B cell (primary cell): ENCODE data around the gene UMODL1. TPM values are rescaled to one million over a fixed set of nuclear protein-coding genes. Genes with fewer than 3 reads are reported as not detected.

Experiments used
- ATAC-seq: fragments of 200-7000 bp; cut with Tn5 transposase; one replicate; pipeline ENCODE4 v1.10.0; 2021; ENCODE audit warnings: low read depth, mild to moderate bottlenecking, moderate number of reproducible peaks, moderate library complexity
- CTCF ChIA-PET: fragments of 350-600 bp; sonication (Branson Sonifier 250); formaldehyde crosslinking; loops from one replicate; lab custom pipeline; 2021; ENCODE audit warnings: antibody characterized with exemption, inconsistent platforms; lab: Charles Lee
- POLR2A ChIA-PET: fragments of 350-600 bp; sonication (Branson Sonifier 250); formaldehyde crosslinking; loops from one replicate; lab custom pipeline; 2021; ENCODE audit warnings: antibody characterized with exemption; lab: Charles Lee
- DNase-seq: peaks from one replicate; pipeline ENCODE4 v3.0.0; 2013
- H2AFZ ChIP-seq: 2 replicates; pipeline ENCODE4 v1.6.1; 2012; ENCODE audit warnings: mild to moderate bottlenecking, low read depth, low read length; ENCODE audit not compliant: insufficient read depth, poor library complexity, severe bottlenecking
- H3K27ac ChIP-seq, 2 donors: 1 replicate in 1 of 2; 2 replicates in 1 of 2; pipeline ENCODE4 v1.5.1; 2012 to 2013; ENCODE audit warnings: low read length in 2 of 2, mild to moderate bottlenecking in 2 of 2, moderate library complexity in 1 of 2
- H3K27me3 ChIP-seq, 4 experiments: fragments of 200-600 bp in 1 of 4; sonication (generic) in 1 of 4; replicated peaks in 1 of 4; 1 replicate in 2 of 4; 2 replicates in 2 of 4; pipeline versions ENCODE4 v1.6.1 to v1.7.0; 2013 to 2016; ENCODE audit warnings: low read length in 3 of 4, mild to moderate bottlenecking in 2 of 4, mixed read lengths in 1 of 4, moderate library complexity in 1 of 4; ENCODE audit not compliant: insufficient read depth in 4 of 4, control insufficient read depth in 3 of 4; ENCODE audit errors: control extremely low read depth in 1 of 4
- H3K36me3 ChIP-seq, 2 experiments: replicated peaks in 1 of 2; 1 replicate in 1 of 2; 2 replicates in 1 of 2; pipeline versions ENCODE4 v1.6.1 to v1.7.1; 2013; ENCODE audit warnings: low read length in 1 of 2; ENCODE audit not compliant: insufficient read depth in 2 of 2, control insufficient read depth in 1 of 2; ENCODE audit errors: control extremely low read depth in 1 of 2, extremely low read depth in 1 of 2
- H3K4me1 ChIP-seq, 2 donors: fragments of 200-600 bp in 1 of 2; sonication (generic) in 1 of 2; 1 replicate in 1 of 2; 2 replicates in 1 of 2; pipeline versions ENCODE4 v1.5.1 to v1.6.1; 2013 to 2017; ENCODE audit warnings: low read length in 2 of 2; ENCODE audit not compliant: control insufficient read depth in 2 of 2, insufficient read depth in 2 of 2
- H3K4me2 ChIP-seq: replicated peaks from 2 replicates; pipeline ENCODE3; 2012; ENCODE audit warnings: mild to moderate bottlenecking, low read depth, low read length; ENCODE audit not compliant: poor library complexity, severe bottlenecking
- H3K4me3 ChIP-seq, 5 experiments: fragments of 200-600 bp in 1 of 5; sonication (generic) in 1 of 5; 1 replicate in 3 of 5; 2 replicates in 2 of 5; pipeline versions ENCODE4 v1.5.1 to v1.7.0; 2011 to 2016; ENCODE audit warnings: low read length in 4 of 5, mild to moderate bottlenecking in 4 of 5, low read depth in 2 of 5, control low read depth in 1 of 5, moderate library complexity in 1 of 5; ENCODE audit not compliant: insufficient read depth in 1 of 5; ENCODE audit errors: control extremely low read depth in 1 of 5, extremely low read depth in 1 of 5
- H3K79me2 ChIP-seq: fragments of 200-600 bp; sonication (generic); one replicate; pipeline ENCODE4 v1.6.0; 2016; ENCODE audit warnings: low read length; ENCODE audit not compliant: control insufficient read depth, insufficient read depth
- H3K9ac ChIP-seq: fragments of 200-600 bp; sonication (generic); 2 replicates; pipeline ENCODE4 v1.6.1; 2017; ENCODE audit warnings: mild to moderate bottlenecking, low read length, moderate library complexity
- H3K9me3 ChIP-seq, 3 donors: one replicate each; pipeline versions ENCODE4 v1.6.1 to v1.7.1; 2013; ENCODE audit warnings: low read length in 2 of 3; ENCODE audit not compliant: control insufficient read depth in 2 of 3, insufficient read depth in 1 of 3; ENCODE audit errors: control extremely low read depth in 1 of 3
- H4K20me1 ChIP-seq: 2 replicates; pipeline ENCODE4 v1.6.0; 2012; ENCODE audit warnings: mild to moderate bottlenecking, low read length; ENCODE audit not compliant: insufficient read depth, control insufficient read depth, poor library complexity, severe bottlenecking
- H3K27ac Mint-ChIP-seq: one replicate; pipeline ENCODE4 v1.8.0; 2021; ENCODE audit warnings: mixed read lengths
- H3K27me3 Mint-ChIP-seq: one replicate; pipeline ENCODE4 v1.8.0; 2021; ENCODE audit warnings: mixed read lengths
- H3K4me1 Mint-ChIP-seq: one replicate; pipeline ENCODE4 v1.8.0; 2021; ENCODE audit warnings: mixed read lengths
- H3K4me3 Mint-ChIP-seq: one replicate; pipeline ENCODE4 v1.8.0; 2021; ENCODE audit warnings: mixed read lengths
- H3K9me3 Mint-ChIP-seq: one replicate; pipeline ENCODE4 v1.8.0; 2022; ENCODE audit warnings: mixed read lengths; ENCODE audit not compliant: insufficient read depth
- CTCF ChIP-seq: fragments of 200-600 bp; IDR thresholded peaks from one replicate; pipeline ENCODE4 v1.8.0; 2022; ENCODE audit warnings: antibody characterized with exemption, mild to moderate bottlenecking
- EZH2 ChIP-seq: IDR thresholded peaks from 2 replicates; pipeline ENCODE4 v1.6.1; 2012; ENCODE audit warnings: borderline replicate concordance, low read depth, mild to moderate bottlenecking, moderate library complexity, low read length; ENCODE audit not compliant: insufficient read depth, poor library complexity, severe bottlenecking
- WGBS: methylation state at CpG from one replicate; pipeline ENCODE4 v1.1.5; 2013; ENCODE audit warnings: missing lambda C conversion rate; ENCODE audit not compliant: insufficient coverage; 5-methylcytosine and 5-hydroxymethylcytosine counted together
- intact Hi-C: fragments of 100-400 bp; cut with micrococcal nuclease; formaldehyde crosslinking; loops from one replicate; pipeline ENCODE4 v1.10.0; 2022
- polyA plus RNA-seq: library from polyadenylated mRNA; depleted of rRNA; stranded (reverse); fragments of >200 nt; gene quantifications from 2 replicates; pipeline ENCODE4 v1.2.3, GENCODE V29; 2012
- total RNA-seq, 2 donors: library from RNA; stranded (reverse); fragments of 120-200 nt in 1 of 2; gene quantifications; 1 replicate in 1 of 2; 2 replicates in 1 of 2; pipeline versions ENCODE4 v1.2.3 to v1.2.4, GENCODE V29; 2013 to 2022

UMODL1 gene
- total and polyA plus RNA-seq, 2 donors (not counting 1 experiment from before 2014, with no cell fraction given) = 0.10 to 0.49 TPM

- Histone ChIP-seq H3K36me3 (no peaks in the 10 kb centered on the region), H3K79me2 (no peaks in the 10 kb centered on the region), H3K4me3 (no peak overlapping the region), H4K20me1 (no peaks in the 10 kb centered on the region), H3K4me2 (no peak overlapping the region), H2AFZ (no peak overlapping the region), H3K9ac (no peak overlapping the region), H3K27ac (no peak overlapping the region), H3K4me1 (peaks cover 14 to 15% of the 10 kb centered on the region in 2 donors), H3K9me3 (peaks cover 0 to 2% (median 0%) of the 10 kb centered on the region in 3 donors), H3K27me3 (peaks cover 0 to 18% (median 3%) of the 10 kb centered on the region in 4 experiments)
- ChIA-PET CTCF (interaction anchor here (1.1 kb wide), 1 partner anchor 14 kb away, joined by 5 read pairs; no protein-coding TSS in a partner anchor), POLR2A (interaction anchor here (0.6 kb wide), 1 partner anchor 32 kb away, joined by 3 read pairs; the partner anchor contains the start of gene UMODL1)
- no peak for DNase-seq
- peaks cover 33% of the 10 kb centered on the region for H3K4me1 Mint-ChIP-seq
- WGBS = 100% methylated on average over 1 of the region's 1 CpG
- H3K27ac Mint-ChIP-seq = no peak overlapping the region
- no peak overlapping the region for H3K4me3 Mint-ChIP-seq
- H3K9me3 Mint-ChIP-seq = no peaks in the 10 kb centered on the region
- peaks cover 15% of the 10 kb centered on the region for H3K27me3 Mint-ChIP-seq
- TF ChIP-seq CTCF (no peak), EZH2 (no peak)
- intact Hi-C loops = no loop called here
- no peak for ATAC-seq
These were observed 31.9 kb downstream of the UMODL1 start for GRCh38 chr21:42102991-42103390.

- Histone ChIP-seq H3K9ac (no peak overlapping the region), H3K4me3 (no peak overlapping the region), H4K20me1 (no peaks in the 10 kb centered on the region), H3K4me2 (no peak overlapping the region), H3K4me1 (peaks cover 21 to 22% of the 10 kb centered on the region in 2 donors), H3K79me2 (no peaks in the 10 kb centered on the region), H3K36me3 (no peaks in the 10 kb centered on the region), H3K9me3 (peaks cover 0 to 2% (median 0%) of the 10 kb centered on the region in 3 donors), H2AFZ (no peak overlapping the region), H3K27me3 (peaks cover 0 to 18% (median 3%) of the 10 kb centered on the region in 4 experiments), H3K27ac (no peak overlapping the region)
- intact Hi-C loops = no loop called here
- Mint-ChIP-seq H3K4me1 (peaks cover 39% of the 10 kb centered on the region), H3K4me3 (no peak overlapping the region), H3K9me3 (no peaks in the 10 kb centered on the region), H3K27ac (no peak overlapping the region), H3K27me3 (peaks cover 11% of the 10 kb centered on the region)
- WGBS = 93% methylated on average over 11 of the region's 13 CpGs
- ChIA-PET POLR2A (no interaction called here), CTCF (interaction anchor here (1.1 kb wide), 1 partner anchor 14 kb away, joined by 5 read pairs; no protein-coding TSS in a partner anchor)
- no peak for ATAC-seq
- DNase-seq = no peak
- TF ChIP-seq CTCF = no peak
- no peak for TF ChIP-seq EZH2
These were observed 32.7 kb downstream of the UMODL1 start for GRCh38 chr21:42103843-42104242.
